Stimulated activated CD4-positive, alpha-beta T cell treated with anti-CD3 and anti-CD28 coated beads, Interleukin-12 subunit alpha, Interleukin-12 subunit beta, amount 100 ng/mL, for 4 hours (primary cell): ENCODE results near the gene HDAC4.

ENCODE experiments used
- DNase-seq: peaks from one replicate; pipeline ENCODE4 v3.0.0-alpha.2; 2020

HDAC4 gene

GRCh38 chr2:239275847-239276831 is 124.7 kb downstream of the HDAC4 start:
- DNase-seq: no peak

- peak; percentile 67 for DNase-seq
Observed at GRCh38 chr2:239275044-239275685, 125.7 kb downstream of the HDAC4 start.

DNA sequence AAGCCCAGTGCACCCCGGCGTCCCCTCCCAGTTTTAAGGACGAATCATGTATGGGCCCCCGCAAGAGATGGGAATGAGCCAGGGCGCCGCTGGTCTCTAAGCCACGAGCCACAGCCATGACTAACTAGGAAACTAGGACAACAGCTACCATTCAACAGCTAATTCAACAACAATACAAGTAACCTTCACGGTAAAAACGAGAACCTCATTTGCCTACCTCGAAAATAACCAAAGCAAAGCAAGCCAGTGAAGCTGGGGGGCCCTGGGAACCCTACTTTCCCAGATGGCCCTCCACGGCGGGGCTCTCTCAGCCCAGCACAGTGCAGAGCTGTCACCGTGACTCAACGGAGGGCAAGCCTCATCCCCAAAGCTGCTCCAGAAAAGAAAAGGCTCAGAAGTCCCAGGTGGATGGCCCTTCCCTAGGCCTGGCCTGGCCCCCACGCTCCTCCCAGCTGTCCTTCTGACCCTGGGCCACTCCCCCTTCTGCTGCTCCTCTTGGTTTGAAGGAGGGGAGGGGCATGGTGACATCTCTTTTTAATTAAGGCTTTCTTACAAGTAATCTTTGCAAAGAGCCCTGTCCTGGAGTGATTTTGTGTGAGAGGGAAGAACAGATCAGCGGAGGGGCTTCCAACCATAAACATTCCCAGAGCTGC is 126.3 kb downstream of the HDAC4 start:
- DNase-seq: no peak

DNA sequence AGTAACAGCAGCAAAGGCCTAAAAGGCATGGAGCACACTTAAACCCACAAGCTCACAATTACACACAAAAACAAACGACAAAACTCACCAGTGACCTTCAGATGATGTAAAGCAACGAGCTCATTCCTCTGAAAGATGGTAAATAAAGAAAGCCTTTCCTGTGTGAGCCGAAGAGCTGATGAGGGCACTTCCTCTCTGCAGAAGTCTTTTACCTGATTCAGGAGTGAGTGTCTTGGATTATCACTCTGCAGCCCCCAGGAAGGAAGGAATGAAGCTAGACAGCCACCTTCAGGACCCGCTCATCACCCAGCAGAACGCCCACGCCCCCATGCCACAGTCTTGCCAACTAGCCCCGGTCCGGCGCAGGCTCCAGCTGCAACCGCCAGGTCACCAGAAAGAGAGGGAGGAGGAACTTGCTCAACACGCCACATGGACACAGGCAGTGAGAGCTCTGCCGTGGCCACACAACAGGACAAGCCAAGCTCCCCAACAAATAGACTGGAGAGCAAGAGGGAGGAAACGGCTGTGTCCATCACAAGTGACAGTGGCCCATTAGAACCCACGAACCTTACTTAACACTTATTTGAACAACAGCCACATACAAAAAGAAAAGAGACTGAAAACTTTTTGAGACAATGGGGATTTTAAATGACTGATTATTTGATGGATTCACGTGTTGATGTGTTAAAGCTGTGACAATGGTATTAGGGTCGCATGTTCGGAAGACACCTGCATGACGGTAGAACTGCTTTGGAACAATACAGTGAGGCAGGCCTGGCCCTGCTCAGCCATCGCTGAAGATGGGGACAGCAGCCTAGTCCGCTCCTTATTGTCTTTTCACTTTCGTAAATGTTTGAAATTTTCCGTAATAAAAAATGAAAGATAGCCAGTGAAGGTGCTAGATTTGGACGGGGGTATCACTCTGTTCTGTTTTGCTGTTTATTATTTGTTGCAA is 127.3 kb downstream of the HDAC4 start:
- no peak for DNase-seq

DNA sequence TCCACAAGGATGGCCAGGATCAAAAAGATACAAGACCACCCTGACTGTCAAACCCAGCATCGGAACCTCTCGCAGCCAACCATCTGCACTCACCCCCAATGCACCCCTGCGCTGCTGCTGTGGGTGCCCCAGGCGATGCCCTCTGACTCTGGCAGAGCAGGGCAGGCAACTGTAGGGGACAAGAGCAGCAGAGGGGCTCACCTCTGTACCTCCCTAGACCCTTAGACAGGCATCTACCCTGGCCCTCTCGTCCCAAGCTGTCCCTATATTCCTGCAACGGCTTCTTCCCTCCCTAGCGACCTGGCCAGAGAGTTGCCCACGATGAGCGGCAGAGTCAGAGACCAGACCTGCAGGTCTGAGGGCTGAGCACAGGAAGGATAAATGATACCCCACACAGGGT is 128.2 kb downstream of the HDAC4 start:
- DNase-seq: no peak

GRCh38 chr2:239271882-239272281 is 128.9 kb downstream of the HDAC4 start:
- no peak for DNase-seq

GRCh38 chr2:239271471-239271870 is 129.3 kb downstream of the HDAC4 start:
- DNase-seq: no peak

DNA sequence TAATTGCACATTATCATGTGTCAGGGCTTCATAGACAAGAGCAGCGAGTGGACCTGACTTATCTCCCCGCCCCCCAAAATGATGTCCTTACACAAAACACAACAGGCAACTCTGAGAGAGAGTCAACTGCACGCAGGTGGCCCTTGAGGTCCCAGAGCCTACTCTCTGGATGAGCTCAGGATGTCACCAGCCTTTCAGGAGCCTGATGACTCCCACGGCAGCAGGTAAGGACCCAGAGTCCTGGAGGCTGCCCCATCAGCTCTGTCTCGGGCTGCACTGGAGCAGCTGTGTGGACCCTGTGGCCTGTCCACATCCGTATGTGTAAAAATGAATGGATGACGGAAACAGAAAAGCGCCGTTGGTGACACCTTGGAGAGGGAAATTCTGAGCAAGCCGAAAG is 130.9 kb downstream of the HDAC4 start:
- DNase-seq: no peak

DNA sequence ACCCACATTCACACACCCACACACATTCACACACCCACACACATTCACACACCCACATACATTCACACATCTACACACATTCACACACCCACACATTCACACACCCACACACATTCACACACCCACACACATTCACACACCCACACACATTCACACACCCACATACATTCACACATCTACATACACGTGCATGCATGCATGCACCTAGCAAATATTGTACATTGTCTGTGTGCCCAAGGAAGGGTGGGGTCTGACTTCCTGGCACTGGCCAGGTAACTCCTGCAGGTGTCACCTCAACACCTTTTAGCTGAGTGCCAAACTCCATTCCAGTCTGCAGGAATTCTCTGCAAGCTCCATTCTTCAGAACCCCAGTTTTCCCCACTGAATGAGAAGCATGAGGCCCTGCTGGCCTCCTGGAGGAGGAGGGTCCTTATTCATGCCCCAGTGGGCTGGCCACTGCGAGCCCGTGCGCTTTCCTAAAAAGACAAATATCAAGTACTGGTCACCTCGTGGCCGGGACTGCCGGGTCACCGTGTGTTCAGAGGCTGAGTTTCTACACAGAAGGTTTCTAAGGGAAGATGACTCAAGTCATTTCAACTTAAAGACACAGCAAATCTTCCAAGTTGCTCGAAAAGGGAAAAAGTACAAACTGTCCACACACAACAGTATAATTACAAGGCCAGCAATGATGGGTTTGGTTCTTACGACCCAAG is 131.5 kb downstream of the HDAC4 start:
- DNase-seq: no peak

DNA sequence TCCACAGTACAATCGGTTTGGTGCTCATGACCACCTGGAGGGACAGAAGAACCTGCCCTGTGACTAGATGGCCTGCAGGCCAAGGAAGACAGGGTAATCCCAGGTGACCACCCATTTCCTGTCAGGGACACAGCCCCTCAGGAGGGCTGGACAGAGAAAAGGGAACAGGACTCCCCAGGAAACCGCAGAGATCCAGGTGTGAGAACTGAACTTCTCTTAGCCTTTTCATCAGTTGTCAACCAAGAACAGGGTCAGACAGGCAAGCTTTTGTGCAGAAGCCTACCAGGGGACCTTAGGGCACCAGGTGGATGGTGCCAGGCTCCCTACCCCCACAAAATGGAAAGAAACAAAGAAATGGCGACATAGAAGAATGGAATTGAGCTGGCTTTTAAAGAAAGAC is 132.3 kb downstream of the HDAC4 start:
- no peak for DNase-seq

DNA sequence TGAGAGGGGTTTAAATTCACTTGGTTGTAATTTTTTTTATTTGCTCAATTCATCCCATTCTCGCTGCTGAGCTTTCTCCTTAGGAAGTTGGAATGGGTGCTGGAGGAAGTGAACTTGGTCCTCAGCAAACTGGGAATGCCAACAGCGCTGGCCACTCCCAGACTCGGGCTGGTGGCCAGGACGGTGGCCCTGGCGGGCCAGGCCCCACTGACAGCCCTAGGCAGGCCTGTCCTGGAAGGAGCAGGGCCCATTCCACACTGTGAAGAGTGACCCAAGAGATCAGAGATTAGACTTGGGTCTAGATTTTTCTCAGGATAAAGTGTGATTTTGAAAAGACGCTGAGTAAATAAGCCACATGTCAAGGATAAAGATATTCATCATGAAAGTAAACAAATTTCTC is 132.7 kb downstream of the HDAC4 start:
- DNase-seq: no peak

GRCh38 chr2:239267288-239267951 is 133.4 kb downstream of the HDAC4 start:
- peak; percentile 75 for DNase-seq

GRCh38 chr2:239266779-239267287 is 134.0 kb downstream of the HDAC4 start:
- no peak for DNase-seq

GRCh38 chr2:239266434-239266766 is 134.4 kb downstream of the HDAC4 start:
- DNase-seq: no peak

GRCh38 chr2:239265681-239266433 is 135.0 kb downstream of the HDAC4 start:
- no peak for DNase-seq

GRCh38 chr2:239264838-239265651 is 135.8 kb downstream of the HDAC4 start:
- no peak for DNase-seq

- no peak for DNase-seq
Observed at GRCh38 chr2:239264492-239264837, 136.4 kb downstream of the HDAC4 start.

DNA sequence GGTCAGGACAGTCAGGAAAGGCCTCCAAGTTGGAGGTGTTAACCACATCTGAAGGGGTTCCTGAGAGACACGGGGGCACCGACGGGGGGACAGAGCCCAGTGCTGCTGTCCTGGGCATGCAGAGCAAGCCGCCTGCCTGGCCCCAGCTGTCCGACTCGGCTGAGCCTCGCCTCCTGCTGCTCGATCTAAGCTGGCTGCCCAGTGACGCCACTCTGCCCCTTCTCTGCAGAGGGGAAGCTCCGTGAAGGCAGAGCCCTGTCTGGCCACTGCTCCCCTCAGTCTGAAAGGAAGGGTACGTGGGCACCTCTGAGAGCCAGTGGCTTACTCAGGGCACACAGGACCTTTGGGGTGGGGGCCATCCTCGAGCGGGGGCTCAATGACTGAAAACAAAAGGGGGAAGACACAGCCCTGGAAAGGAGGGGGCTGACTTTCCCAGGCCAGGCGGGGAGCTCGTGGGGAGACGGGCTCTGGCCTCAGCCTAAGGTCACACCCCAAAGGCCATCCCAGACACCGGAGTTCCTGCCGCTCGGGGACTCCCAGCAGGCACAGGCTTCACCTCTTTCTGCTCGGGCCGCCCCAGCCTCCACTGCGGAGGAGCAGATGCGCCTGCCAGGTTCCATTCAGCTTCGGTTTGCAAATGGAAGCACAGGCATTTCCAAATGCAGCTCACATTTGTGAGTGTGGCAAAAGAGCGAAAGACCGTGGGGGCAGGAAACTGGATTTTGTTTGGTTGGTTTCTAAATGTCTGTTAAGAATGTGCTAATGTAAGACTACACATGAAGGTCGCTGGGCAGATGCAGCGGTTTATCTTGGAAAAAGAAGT is 136.9 kb downstream of the HDAC4 start:
- DNase-seq: no peak

- DNase-seq: no peak
Observed at GRCh38 chr2:239263231-239263630, 137.6 kb downstream of the HDAC4 start.
